Testis (tissue), 3 donors: ENCODE data around the gene ESRRA. TPM values are rescaled to one million over a fixed set of nuclear protein-coding genes. Genes with fewer than 3 reads are reported as not detected.

Experiments used
- DNase-seq: peaks from one replicate; pipeline ENCODE4 v3.0.0-alpha.2; 2019
- H3K27ac ChIP-seq, 2 donors: fragments of 200-600 bp; sonication (generic); one replicate each; pipeline ENCODE4 v1.5.1; 2019
- H3K27me3 ChIP-seq: fragments of 200-600 bp; sonication (generic); one replicate; pipeline ENCODE4 v1.5.1; 2019
- H3K36me3 ChIP-seq: fragments of 200-600 bp; sonication (generic); one replicate; pipeline ENCODE4 v1.5.1; 2017; ENCODE audit warnings: low read depth; ENCODE audit errors: missing control alignments
- H3K4me1 ChIP-seq: fragments of 200-600 bp; sonication (generic); one replicate; pipeline ENCODE4 v1.5.1; 2019
- H3K4me3 ChIP-seq, 2 donors: fragments of 200-600 bp; sonication (generic); one replicate each; pipeline ENCODE4 v1.5.1; 2017 to 2019
- H3K9me3 ChIP-seq: fragments of 200-600 bp; sonication (generic); one replicate; pipeline ENCODE4 v1.5.1; 2017
- CTCF ChIP-seq, 3 experiments: fragments of 450-650 bp in 2 of 3; fragments of 200-600 bp in 1 of 3; sonication (generic) in 1 of 3; IDR thresholded peaks; one replicate each; pipeline ENCODE4 v1.5.1; 2016 to 2019; ENCODE audit warnings: antibody characterized with exemption in 3 of 3, mild to moderate bottlenecking in 2 of 3, moderate library complexity in 1 of 3
- POLR2A ChIP-seq: fragments of 450-650 bp; IDR thresholded peaks from one replicate; pipeline ENCODE4 v1.6.1; 2017; ENCODE audit warnings: antibody characterized with exemption, mild to moderate bottlenecking, moderate library complexity
- WGBS, 2 donors: methylation state at CpG; one replicate each; pipeline ENCODE4 v1.1.5; 2018; 5-methylcytosine and 5-hydroxymethylcytosine counted together
- intact Hi-C: fragments of 100-400 bp; cut with DNase I; formaldehyde crosslinking; loops from one replicate; pipeline ENCODE4 v1.15.1; 2023; ENCODE audit warnings: low total_unique reads
- polyA plus RNA-seq: library from polyadenylated mRNA; stranded (reverse); fragments of 350-450 nt; fragmentation: Illumina TruSeq; extraction: RNeasy Lipid Tissue Mini Kit (QIAGEN cat#74804); gene quantifications from one replicate; pipeline ENCODE4 v1.2.3, GENCODE V29; 2014; ENCODE audit warnings: low read depth, low replicate concordance; ENCODE audit not compliant: insufficient read depth
- total RNA-seq, 2 donors: library from RNA; depleted of rRNA; stranded (reverse); fragments of >200 nt; gene quantifications; one replicate each; pipeline ENCODE4 v1.2.3, GENCODE V29; 2016

ESRRA gene
- total and polyA plus RNA-seq, 3 donors from 2014 or later, result 13.7 to 22.0 (median 19.3) TPM

DNA sequence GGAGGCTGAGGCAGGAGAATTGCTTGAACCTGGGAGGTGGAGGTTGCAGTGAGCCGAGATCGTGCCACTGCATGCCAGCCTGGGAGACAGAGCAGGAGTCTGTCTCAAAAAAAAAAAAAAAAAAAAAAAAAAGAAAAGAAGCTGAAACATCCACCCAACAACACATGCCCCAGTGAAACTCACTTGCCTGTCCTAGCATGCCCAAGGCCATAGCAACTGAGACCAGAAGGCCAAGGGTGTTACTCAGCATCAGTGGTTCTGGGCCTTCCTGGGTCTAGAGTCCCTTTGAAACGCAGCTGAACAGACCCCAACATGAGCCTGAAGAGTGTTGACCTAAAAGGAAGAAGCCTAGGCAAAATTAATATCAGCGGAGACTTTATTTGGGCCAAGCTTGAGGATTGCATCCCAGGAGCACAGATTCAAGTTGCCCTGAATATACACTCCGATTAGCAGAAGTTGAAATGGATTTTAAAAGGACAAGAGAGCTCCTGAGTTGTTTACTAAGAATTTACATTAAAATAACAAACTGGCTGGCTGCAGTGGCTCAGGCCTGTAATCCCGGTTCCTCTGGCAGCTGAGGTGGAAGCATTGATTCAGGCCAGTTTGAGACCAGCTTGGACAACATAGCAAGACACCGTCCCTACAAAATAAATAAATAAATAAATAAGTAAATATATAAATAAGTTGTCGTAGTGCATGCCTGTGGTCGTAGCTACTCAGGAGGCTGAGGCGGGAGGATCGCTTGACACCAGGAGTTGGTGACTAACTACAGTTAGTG, 19.6 kb downstream of the ESRRA start:
- H3K9me3 ChIP-seq, result no peaks in the 10 kb centered on the region
- intact Hi-C loops, result no loop called here
- no peaks in the 10 kb centered on the region for H3K36me3 ChIP-seq
- DNase-seq, result no peak
- 89 to 93% methylated on average over 11 of the region's 11 CpGs for WGBS, 2 donors
- no peaks in the 10 kb centered on the region for H3K27me3 ChIP-seq
- no peak for TF ChIP-seq POLR2A
- no peak for TF ChIP-seq CTCF (IDR thresholded peaks at IDR 0.05)
- peaks cover 10% of the 10 kb centered on the region for H3K4me1 ChIP-seq
- no peak overlapping the region for H3K4me3 ChIP-seq
- H3K27ac ChIP-seq, result no peak overlapping the region

GRCh38 chr11:64327375-64327774, 22.1 kb downstream of the ESRRA start:
- Histone ChIP-seq H3K27ac (no peak overlapping the region), H3K4me1 (peaks cover 17% of the 10 kb centered on the region), H3K4me3 (no peak overlapping the region), H3K27me3 (no peaks in the 10 kb centered on the region), H3K9me3 (no peaks in the 10 kb centered on the region), H3K36me3 (no peaks in the 10 kb centered on the region)
- intact Hi-C loops, result no loop called here
- TF ChIP-seq CTCF (IDR thresholded peaks at IDR 0.05) (no peak), POLR2A (no peak)
- 96% methylated on average over 2 of the region's 2 CpGs for WGBS, 2 donors
- DNase-seq, result no peak

GRCh38 chr11:64327993-64328392, 22.7 kb downstream of the ESRRA start:
- intact Hi-C loops, result no loop called here
- H3K27ac ChIP-seq, result no peak overlapping the region
- H3K4me1 ChIP-seq, result peaks cover 17% of the 10 kb centered on the region
- no peak for DNase-seq
- no peak overlapping the region for H3K4me3 ChIP-seq
- TF ChIP-seq POLR2A (no peak), CTCF (IDR thresholded peaks at IDR 0.05) (no peak)
- H3K27me3 ChIP-seq, result no peaks in the 10 kb centered on the region
- no peaks in the 10 kb centered on the region for H3K36me3 ChIP-seq
- no peaks in the 10 kb centered on the region for H3K9me3 ChIP-seq
- WGBS, 2 donors, result 91 to 95% methylated on average over 3 of the region's 3 CpGs

DNA sequence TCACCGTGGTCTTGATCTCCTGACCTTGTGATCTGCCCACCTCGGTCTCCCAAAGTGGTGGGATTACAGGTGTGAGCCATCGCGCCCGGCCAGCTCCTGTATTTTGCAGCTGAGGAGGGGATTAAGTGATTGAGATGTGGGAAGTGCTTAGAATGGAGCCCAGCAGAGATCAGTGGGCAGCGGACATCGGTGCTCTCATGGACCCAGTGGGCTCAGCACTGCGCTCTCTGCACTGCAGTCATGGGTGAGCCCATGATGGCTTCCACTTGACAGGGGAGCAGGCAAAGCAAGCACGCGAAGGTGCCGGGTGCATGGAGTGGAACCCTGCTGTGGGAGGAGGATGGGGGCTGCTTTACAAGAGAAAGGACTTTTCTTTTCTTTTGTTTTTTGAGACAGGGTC, 25.6 kb downstream of the ESRRA start:
- intact Hi-C loops, result no loop called here
- Histone ChIP-seq H3K9me3 (no peaks in the 10 kb centered on the region), H3K27me3 (no peaks in the 10 kb centered on the region), H3K4me1 (peaks cover 17% of the 10 kb centered on the region), H3K4me3 (no peak overlapping the region), H3K27ac (no peak overlapping the region), H3K36me3 (no peaks in the 10 kb centered on the region)
- TF ChIP-seq POLR2A, result no peak
- TF ChIP-seq CTCF (IDR thresholded peaks at IDR 0.05), result no peak
- DNase-seq, result no peak
- 77 to 84% methylated on average over 11 of the region's 11 CpGs for WGBS, 2 donors
